ENCODE data around the gene MAP2K4. TPM values are rescaled to one million over a fixed set of nuclear protein-coding genes. Genes with fewer than 3 reads are reported as not detected.

The MAP2K4 gene
- total and polyA plus RNA-seq, 2 of the 13 experiments (the other 11 are each of a cell fraction or from before 2014, with no cell fraction given): 21.5 to 35.6 TPM

DNA sequence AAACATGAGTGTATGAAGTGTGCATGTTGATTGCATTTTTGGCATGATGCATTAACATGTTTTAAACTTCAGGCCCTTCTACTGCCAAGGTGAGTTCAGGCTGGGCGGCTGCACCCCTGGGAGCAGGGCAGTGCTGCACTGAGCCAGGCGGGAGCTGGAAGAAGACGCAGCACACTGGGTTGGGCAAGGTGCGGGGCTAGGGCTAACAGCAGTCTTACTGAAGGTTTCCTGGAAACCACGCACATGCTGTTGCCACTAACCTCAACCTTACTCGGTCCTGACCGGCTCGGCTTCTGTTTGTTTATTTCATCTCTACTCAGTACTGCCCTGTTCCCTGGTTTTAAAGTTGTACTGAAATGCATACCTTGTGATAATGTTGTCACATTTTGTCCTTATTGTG is 61.0 kb downstream of the MAP2K4 start:
- no peak for ATAC-seq
- Histone ChIP-seq H3K27ac (ENCODE audit: extremely low read length, insufficient read depth, low read length) (no peak overlapping the region), H3K9me3 (ENCODE audit: low read length) (no peaks in the 10 kb centered on the region), H3K79me2 (ENCODE audit: insufficient read depth, low read length) (peaks cover 12% of the 10 kb centered on the region), H3K27me3 (ENCODE audit: control insufficient read depth in 1 of 2, insufficient read depth in 2 of 2, low read length in 2 of 2) (no peaks in the 10 kb centered on the region), H3K36me3 (replicated peaks in 1 of 2; ENCODE audit: control insufficient read depth in 1 of 2, insufficient read depth in 2 of 2, low read length in 2 of 2) (peaks cover 6% of the 10 kb centered on the region in 2 experiments; a peak in 3 of 5 replicates), H3K4me1 (ENCODE audit: insufficient read depth, low read length) (peaks cover 24% of the 10 kb centered on the region), H3K4me2 (ENCODE audit: low read depth, low read length) (no peak overlapping the region), H3K4me3 (replicated peaks in 1 of 3; ENCODE audit: insufficient read depth in 1 of 3, low read depth in 2 of 3, low read length in 3 of 3) (no peak overlapping the region), H2AFZ (ENCODE audit: low read length) (no peak overlapping the region), H3K9ac (ENCODE audit: insufficient read depth, low read depth, low read length) (no peak overlapping the region), H4K20me1 (ENCODE audit: insufficient read depth, low read length) (no peaks in the 10 kb centered on the region; the same call in 1 of the 2 replicates)
- WGBS (ENCODE audit: low lambda C conversion rate): 93% methylated on average over 5 of the region's 8 CpGs
- no peak for DNase-seq (ENCODE audit: low spot score)
- in situ Hi-C loops (cut with HindIII; ENCODE audit: extremely low pct_ligation_motif_present, low pct_unique_long_range_greater_than_20kb): no loop called here
- TF ChIP-seq, protein P1, sequence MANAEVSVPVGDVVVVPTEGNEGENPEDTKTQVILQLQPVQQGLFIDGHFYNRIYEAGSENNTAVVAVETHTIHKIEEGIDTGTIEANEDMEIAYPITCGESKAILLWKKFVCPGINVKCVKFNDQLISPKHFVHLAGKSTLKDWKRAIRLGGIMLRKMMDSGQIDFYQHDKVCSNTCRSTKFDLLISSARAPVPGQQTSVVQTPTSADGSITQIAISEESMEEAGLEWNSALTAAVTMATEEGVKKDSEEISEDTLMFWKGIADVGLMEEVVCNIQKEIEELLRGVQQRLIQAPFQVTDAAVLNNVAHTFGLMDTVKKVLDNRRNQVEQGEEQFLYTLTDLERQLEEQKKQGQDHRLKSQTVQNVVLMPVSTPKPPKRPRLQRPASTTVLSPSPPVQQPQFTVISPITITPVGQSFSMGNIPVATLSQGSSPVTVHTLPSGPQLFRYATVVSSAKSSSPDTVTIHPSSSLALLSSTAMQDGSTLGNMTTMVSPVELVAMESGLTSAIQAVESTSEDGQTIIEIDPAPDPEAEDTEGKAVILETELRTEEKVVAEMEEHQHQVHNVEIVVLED (CRISPR knock-in tag; IDR thresholded peaks at IDR 0.05; ENCODE audit: borderline replicate concordance): no peak
- no peak for TF ChIP-seq PHF20 (CRISPR knock-in tag; IDR thresholded peaks at IDR 0.05)
- no peak for TF ChIP-seq HNF4A (CRISPR knock-in tag; IDR thresholded peaks at IDR 0.05)
- TF ChIP-seq ZFYVE20 (CRISPR knock-in tag; IDR thresholded peaks at IDR 0.05; ENCODE audit: borderline replicate concordance, low read depth): no peak
- no peak for TF ChIP-seq ZNF605 (CRISPR knock-in tag; IDR thresholded peaks at IDR 0.05)
- no peak for TF ChIP-seq ZNF354B (CRISPR knock-in tag; IDR thresholded peaks at IDR 0.05)
- TF ChIP-seq HINFP (CRISPR knock-in tag; IDR thresholded peaks at IDR 0.05; ENCODE audit: low read depth): no peak
- TF ChIP-seq ZNF891 (CRISPR knock-in tag; IDR thresholded peaks at IDR 0.05): no peak
- TF ChIP-seq, protein P2, sequence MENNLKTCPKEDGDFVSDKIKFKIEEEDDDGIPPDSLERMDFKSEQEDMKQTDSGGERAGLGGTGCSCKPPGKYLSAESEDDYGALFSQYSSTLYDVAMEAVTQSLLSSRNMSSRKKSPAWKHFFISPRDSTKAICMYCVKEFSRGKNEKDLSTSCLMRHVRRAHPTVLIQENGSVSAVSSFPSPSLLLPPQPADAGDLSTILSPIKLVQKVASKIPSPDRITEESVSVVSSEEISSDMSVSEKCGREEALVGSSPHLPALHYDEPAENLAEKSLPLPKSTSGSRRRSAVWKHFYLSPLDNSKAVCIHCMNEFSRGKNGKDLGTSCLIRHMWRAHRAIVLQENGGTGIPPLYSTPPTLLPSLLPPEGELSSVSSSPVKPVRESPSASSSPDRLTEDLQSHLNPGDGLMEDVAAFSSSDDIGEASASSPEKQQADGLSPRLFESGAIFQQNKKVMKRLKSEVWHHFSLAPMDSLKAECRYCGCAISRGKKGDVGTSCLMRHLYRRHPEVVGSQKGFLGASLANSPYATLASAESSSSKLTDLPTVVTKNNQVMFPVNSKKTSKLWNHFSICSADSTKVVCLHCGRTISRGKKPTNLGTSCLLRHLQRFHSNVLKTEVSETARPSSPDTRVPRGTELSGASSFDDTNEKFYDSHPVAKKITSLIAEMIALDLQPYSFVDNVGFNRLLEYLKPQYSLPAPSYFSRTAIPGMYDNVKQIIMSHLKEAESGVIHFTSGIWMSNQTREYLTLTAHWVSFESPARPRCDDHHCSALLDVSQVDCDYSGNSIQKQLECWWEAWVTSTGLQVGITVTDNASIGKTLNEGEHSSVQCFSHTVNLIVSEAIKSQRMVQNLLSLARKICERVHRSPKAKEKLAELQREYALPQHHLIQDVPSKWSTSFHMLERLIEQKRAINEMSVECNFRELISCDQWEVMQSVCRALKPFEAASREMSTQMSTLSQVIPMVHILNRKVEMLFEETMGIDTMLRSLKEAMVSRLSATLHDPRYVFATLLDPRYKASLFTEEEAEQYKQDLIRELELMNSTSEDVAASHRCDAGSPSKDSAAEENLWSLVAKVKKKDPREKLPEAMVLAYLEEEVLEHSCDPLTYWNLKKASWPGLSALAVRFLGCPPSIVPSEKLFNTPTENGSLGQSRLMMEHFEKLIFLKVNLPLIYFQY (CRISPR knock-in tag; IDR thresholded peaks at IDR 0.05; ENCODE audit: borderline replicate concordance): no peak
- no peak for TF ChIP-seq TCF7 (IDR thresholded peaks at IDR 0.05; ENCODE audit: low read depth)
- no peak for TF ChIP-seq ZNF83 (CRISPR knock-in tag; IDR thresholded peaks at IDR 0.05; ENCODE audit: borderline replicate concordance)
- no peak for TF ChIP-seq PHF21A (CRISPR knock-in tag; IDR thresholded peaks at IDR 0.05)
- BruUV-seq (replicated peaks): no TSS peak
- POLR2A ChIA-PET: no interaction called here
- CTCF ChIA-PET (ENCODE audit: low intra/inter-chr PET ratio, low total read pairs): no interaction called here
- intact Hi-C loops (cut with micrococcal nuclease; ENCODE audit: unreplicated experiment): loop anchor here (10.0 kb wide), 1 partner anchor 57 kb away; the partner anchor contains the start of gene MAP2K4
- no peak for FAIRE-seq
